Thoracic aorta (tissue), 2 donors: ENCODE measurements around the gene INTS6L. TPM values are rescaled to one million over a fixed set of nuclear protein-coding genes. Genes with fewer than 3 reads are reported as not detected.

Experiments
- ATAC-seq: fragments of 150-250 bp; one replicate; pipeline ENCODE4 v1.8.0; 2017; ENCODE audit warnings: low read depth; ENCODE audit not compliant: insufficient number of reproducible peaks, low FRiP score
- DNase-seq: peaks from one replicate; pipeline ENCODE4 v3.0.0-alpha.2; 2020; ENCODE audit warnings: low spot score
- H3K27ac ChIP-seq, 2 donors: fragments of 200-600 bp; sonication (generic); 1 replicate in 1 of 2; 2 replicates in 1 of 2; pipeline ENCODE4 v1.5.1; 2016; ENCODE audit warnings: mild to moderate bottlenecking in 2 of 2, moderate library complexity in 2 of 2
- H3K27me3 ChIP-seq: fragments of 200-600 bp; sonication (generic); replicated peaks from 2 replicates; pipeline ENCODE4 v1.6.0; 2016; ENCODE audit warnings: mild to moderate bottlenecking; ENCODE audit not compliant: insufficient read depth
- H3K36me3 ChIP-seq: fragments of 200-600 bp; sonication (generic); one replicate; pipeline ENCODE4 v1.5.1; 2016
- H3K4me1 ChIP-seq, 2 donors: fragments of 200-600 bp; sonication (generic); 1 replicate in 1 of 2; 2 replicates in 1 of 2; pipeline versions ENCODE4 v1.5.1 to v1.6.0; 2016; ENCODE audit warnings: low read depth in 2 of 2, mild to moderate bottlenecking in 1 of 2; ENCODE audit not compliant: control insufficient read depth in 1 of 2
- H3K4me3 ChIP-seq: fragments of 200-600 bp; sonication (generic); 2 replicates; pipeline ENCODE4 v1.5.1; 2016; ENCODE audit warnings: mild to moderate bottlenecking
- H3K9me3 ChIP-seq: fragments of 200-600 bp; sonication (generic); 2 replicates; pipeline ENCODE4 v1.5.1; 2016
- CTCF ChIP-seq: fragments of 200-600 bp; sonication (generic); IDR thresholded peaks from one replicate; pipeline ENCODE4 v1.5.1; 2019; ENCODE audit warnings: antibody characterized with exemption
- total RNA-seq, 2 donors: library from RNA; depleted of rRNA; stranded (reverse); fragments of >200 nt; gene quantifications; one replicate each; pipeline versions ENCODE4 v1.1.0 to v1.2.3, GENCODE V29; 2016

The INTS6L gene
- total RNA-seq, 2 donors from 2014 or later: 9.3 to 23.0 TPM

GRCh38 chrX:135498236-135498635, 22.2 kb upstream of the INTS6L start:
- H3K9me3 ChIP-seq: no peaks in the 10 kb centered on the region
- ATAC-seq: no peak
- no peak overlapping the region for H3K27ac ChIP-seq
- no peak for TF ChIP-seq CTCF
- H3K27me3 ChIP-seq: no peaks in the 10 kb centered on the region
- H3K4me1 ChIP-seq: no peaks in the 10 kb centered on the region
- H3K36me3 ChIP-seq: no peaks in the 10 kb centered on the region
- no peak overlapping the region for H3K4me3 ChIP-seq
- DNase-seq: no peak

- no peaks in the 10 kb centered on the region for H3K27me3 ChIP-seq
- H3K36me3 ChIP-seq: no peaks in the 10 kb centered on the region
- no peak for TF ChIP-seq CTCF
- no peak overlapping the region for H3K4me3 ChIP-seq
- no peak overlapping the region for H3K27ac ChIP-seq
- no peak for DNase-seq
- no peaks in the 10 kb centered on the region for H3K4me1 ChIP-seq
- no peaks in the 10 kb centered on the region for H3K9me3 ChIP-seq
- no peak for ATAC-seq
These were observed 15.1 kb upstream of the INTS6L start for GRCh38 chrX:135505351-135505750.

- H3K9me3 ChIP-seq: no peaks in the 10 kb centered on the region
- no peaks in the 10 kb centered on the region for H3K27me3 ChIP-seq
- DNase-seq: no peak
- no peak overlapping the region for H3K27ac ChIP-seq
- no peak overlapping the region for H3K4me3 ChIP-seq
- no peak for TF ChIP-seq CTCF
- no peaks in the 10 kb centered on the region for H3K36me3 ChIP-seq
- no peaks in the 10 kb centered on the region for H3K4me1 ChIP-seq
- no peak for ATAC-seq
These were observed 10.6 kb upstream of the INTS6L start for GRCh38 chrX:135509885-135510284.

- TF ChIP-seq CTCF: no peak
- Histone ChIP-seq H3K4me3 (no peak overlapping the region), H3K27ac (no peak overlapping the region), H3K9me3 (no peaks in the 10 kb centered on the region), H3K27me3 (no peaks in the 10 kb centered on the region), H3K36me3 (no peaks in the 10 kb centered on the region), H3K4me1 (no peaks in the 10 kb centered on the region)
- DNase-seq (no peak), ATAC-seq (no peak)
These were observed 7.8 kb upstream of the INTS6L start for GRCh38 chrX:135512508-135513129.

GRCh38 chrX:135513130-135513515, 7.3 kb upstream of the INTS6L start:
- DNase-seq (no peak), ATAC-seq (no peak)
- Histone ChIP-seq H3K9me3 (no peaks in the 10 kb centered on the region), H3K4me3 (no peak overlapping the region), H3K27ac (no peak overlapping the region), H3K27me3 (no peaks in the 10 kb centered on the region), H3K4me1 (no peaks in the 10 kb centered on the region), H3K36me3 (no peaks in the 10 kb centered on the region)
- TF ChIP-seq CTCF: no peak
